OCI-LY1 (cell line): ENCODE measurements around the gene EGR2.

ENCODE experiments used
- H2AFZ ChIP-seq: fragments of 200-600 bp; sonication (generic), shearing (Covaris generic); 2 replicates; pipeline ENCODE4 v1.6.0; 2014; ENCODE audit warnings: antibody characterized with exemption, mild to moderate bottlenecking, low read length
- H3F3A ChIP-seq: fragments of 200-600 bp; sonication (generic), shearing (Covaris generic); 2 replicates; pipeline ENCODE4 v1.6.0; 2014; ENCODE audit warnings: mild to moderate bottlenecking, antibody characterized with exemption, low read length, moderate library complexity; ENCODE audit not compliant: insufficient read depth
- H3K27ac ChIP-seq: fragments of 200-600 bp; sonication (generic); 2 replicates; pipeline ENCODE4 v1.5.1; 2014; ENCODE audit warnings: low read length, mixed run types, mild to moderate bottlenecking, low read depth; ENCODE audit not compliant: poor library complexity, severe bottlenecking
- H3K27me3 ChIP-seq: fragments of 200-600 bp; sonication (generic); 2 replicates; pipeline ENCODE4 v1.6.0; 2014; ENCODE audit warnings: antibody characterized with exemption, mild to moderate bottlenecking, low read length, moderate library complexity; ENCODE audit not compliant: insufficient read depth
- H3K36me3 ChIP-seq: fragments of 200-600 bp; sonication (generic); 2 replicates; pipeline ENCODE4 v1.6.1; 2014; ENCODE audit warnings: mild to moderate bottlenecking, antibody characterized with exemption, low read length, moderate library complexity, mixed read lengths; ENCODE audit not compliant: insufficient read depth
- H3K4me1 ChIP-seq: fragments of 200-600 bp; sonication (generic); 2 replicates; pipeline ENCODE4 v1.5.1; 2014; ENCODE audit warnings: mild to moderate bottlenecking, low read length, moderate library complexity; ENCODE audit not compliant: insufficient read depth, severe bottlenecking
- H3K4me2 ChIP-seq: fragments of 200-600 bp; sonication (generic), shearing (Covaris generic); 2 replicates; pipeline ENCODE4 v1.6.1; 2014; ENCODE audit warnings: low read length
- H3K4me3 ChIP-seq: fragments of 200-600 bp; sonication (generic); 2 replicates; pipeline ENCODE4 v1.5.1; 2014; ENCODE audit warnings: low read length, low read depth, mild to moderate bottlenecking, mixed read lengths; ENCODE audit not compliant: poor library complexity, severe bottlenecking
- H3K79me2 ChIP-seq: fragments of 200-600 bp; shearing (Covaris generic); 2 replicates; pipeline ENCODE4 v1.6.1; 2016; ENCODE audit warnings: mixed run types, low read length, mixed read lengths; ENCODE audit not compliant: insufficient read depth
- H3K9ac ChIP-seq: fragments of 200-600 bp; sonication (generic), shearing (Covaris generic); 2 replicates; pipeline ENCODE4 v1.6.1; 2014; ENCODE audit warnings: mild to moderate bottlenecking, low read length, mixed read lengths
- H3K9me2 ChIP-seq: fragments of 200-600 bp; sonication (generic), shearing (Covaris generic); 2 replicates; pipeline ENCODE4 v1.6.1; 2014; ENCODE audit warnings: low read depth, mild to moderate bottlenecking, low read length, mixed read lengths
- H3K9me3 ChIP-seq: fragments of 200-600 bp; shearing (Covaris generic); 2 replicates; pipeline ENCODE4 v1.6.1; 2014; ENCODE audit warnings: low read length, mixed read lengths
- H4K20me1 ChIP-seq: fragments of 200-600 bp; sonication (generic), shearing (Covaris generic); 2 replicates; pipeline ENCODE4 v1.6.0; 2016; ENCODE audit warnings: mild to moderate bottlenecking, low read length; ENCODE audit not compliant: insufficient read depth
- CTCF ChIP-seq: fragments of 200-600 bp; sonication (generic), shearing (Covaris generic); IDR thresholded peaks from 2 replicates; pipeline ENCODE4 v1.5.1; 2017; ENCODE audit warnings: mild to moderate bottlenecking, antibody characterized with exemption, low read length, moderate library complexity, mixed read lengths
- EZH2 ChIP-seq: fragments of 200-600 bp; sonication (generic), shearing (Covaris generic); IDR thresholded peaks from 2 replicates; pipeline ENCODE4 v1.8.0; 2017; ENCODE audit warnings: borderline replicate concordance, mixed run types, mild to moderate bottlenecking, antibody characterized with exemption, low read length, moderate library complexity, mixed read lengths

The EGR2 gene

GRCh38 chr10:62843600-62843999, 27.4 kb upstream of the EGR2 start:
- Histone ChIP-seq H3K9me2 (no peaks in the 10 kb centered on the region), H2AFZ (no peak overlapping the region), H3F3A (no peaks in the 10 kb centered on the region), H3K4me3 (no peak overlapping the region), H3K27me3 (no peaks in the 10 kb centered on the region), H3K4me2 (no peak overlapping the region), H3K79me2 (no peaks in the 10 kb centered on the region), H3K9me3 (peaks cover 6% of the 10 kb centered on the region; the same call in 1 of the 2 replicates), H3K4me1 (no peaks in the 10 kb centered on the region), H4K20me1 (no peaks in the 10 kb centered on the region), H3K9ac (no peak overlapping the region), H3K36me3 (no peaks in the 10 kb centered on the region), H3K27ac (no peak overlapping the region)
- no peak for TF ChIP-seq CTCF
- TF ChIP-seq EZH2 = no peak

DNA sequence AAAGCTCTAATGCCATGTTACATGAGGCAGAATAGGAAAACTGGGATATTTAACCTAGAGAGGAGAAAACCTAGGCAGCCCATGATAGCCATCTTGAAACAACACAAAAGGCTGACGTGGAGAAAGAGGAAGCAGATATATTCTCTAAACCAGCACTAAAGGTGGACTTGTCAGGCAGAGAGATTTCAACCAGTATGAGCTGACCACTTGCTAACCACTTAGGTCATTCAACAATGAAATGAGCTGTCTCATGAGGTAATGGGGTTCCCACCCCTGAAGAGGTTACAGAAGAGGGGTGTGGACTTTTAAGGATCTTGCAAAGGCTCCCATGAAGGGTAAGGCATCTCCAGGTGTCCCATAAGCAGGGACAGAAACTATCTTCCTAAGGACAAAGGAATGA, 26.8 kb upstream of the EGR2 start:
- Histone ChIP-seq H2AFZ (no peak overlapping the region), H3K4me1 (no peaks in the 10 kb centered on the region), H3K9me2 (no peaks in the 10 kb centered on the region), H3K4me3 (no peak overlapping the region), H3K36me3 (no peaks in the 10 kb centered on the region), H3K9ac (no peak overlapping the region), H3K79me2 (no peaks in the 10 kb centered on the region), H3F3A (no peaks in the 10 kb centered on the region), H3K27me3 (no peaks in the 10 kb centered on the region), H3K9me3 (peaks cover 6% of the 10 kb centered on the region; the same call in 1 of the 2 replicates), H3K27ac (no peak overlapping the region), H4K20me1 (no peaks in the 10 kb centered on the region), H3K4me2 (no peak overlapping the region)
- TF ChIP-seq EZH2 (no peak), CTCF (no peak)

GRCh38 chr10:62839590-62839989, 23.4 kb upstream of the EGR2 start:
- Histone ChIP-seq H4K20me1 (no peaks in the 10 kb centered on the region), H3K79me2 (no peaks in the 10 kb centered on the region), H3K9ac (no peak overlapping the region), H3K9me2 (no peaks in the 10 kb centered on the region), H3K4me3 (no peak overlapping the region), H3K36me3 (no peaks in the 10 kb centered on the region), H3K9me3 (no peaks in the 10 kb centered on the region), H3K27me3 (no peaks in the 10 kb centered on the region), H3F3A (no peaks in the 10 kb centered on the region), H3K27ac (no peak overlapping the region), H3K4me1 (no peaks in the 10 kb centered on the region), H2AFZ (no peak overlapping the region), H3K4me2 (no peak overlapping the region)
- TF ChIP-seq EZH2 = no peak
- no peak for TF ChIP-seq CTCF
